Vagina (tissue), 2 donors: ENCODE results near the gene SMURF1. TPM values are rescaled to one million over a fixed set of nuclear protein-coding genes. Genes with fewer than 3 reads are reported as not detected.

Experiments used
- DNase-seq, 2 donors: peaks; one replicate each; pipeline ENCODE4 v3.0.0-alpha.2; 2017; ENCODE audit errors: extremely low spot score in 2 of 2
- H3K27ac ChIP-seq: fragments of 200-600 bp; sonication (generic); one replicate; pipeline ENCODE4 v1.5.1; 2019
- H3K27me3 ChIP-seq: fragments of 200-600 bp; sonication (generic); one replicate; pipeline ENCODE4 v1.5.1; 2019
- H3K36me3 ChIP-seq, 2 donors: fragments of 200-600 bp; sonication (generic); one replicate each; pipeline ENCODE4 v1.5.1; 2017 to 2019
- H3K4me1 ChIP-seq: fragments of 200-600 bp; sonication (generic); one replicate; pipeline ENCODE4 v1.5.1; 2019
- H3K4me3 ChIP-seq, 2 donors: fragments of 200-600 bp; sonication (generic); 1 replicate in 1 of 2; 2 replicates in 1 of 2; pipeline ENCODE4 v1.5.1; 2016 to 2019
- H3K9me3 ChIP-seq: fragments of 200-600 bp; sonication (generic); one replicate; pipeline ENCODE4 v1.5.1; 2019
- CTCF ChIP-seq, 3 experiments: fragments of 450-650 bp in 2 of 3; fragments of 200-600 bp in 1 of 3; sonication (generic) in 1 of 3; IDR thresholded peaks; one replicate each; pipeline ENCODE4 v1.5.1; 2017 to 2019; ENCODE audit warnings: antibody characterized with exemption in 3 of 3, mild to moderate bottlenecking in 2 of 3, moderate library complexity in 2 of 3
- POLR2A ChIP-seq, 2 donors: fragments of 450-650 bp; IDR thresholded peaks; one replicate each; pipeline ENCODE4 v1.6.1; 2017; ENCODE audit warnings: antibody characterized with exemption in 2 of 2, mild to moderate bottlenecking in 2 of 2, moderate library complexity in 2 of 2
- POLR2AphosphoS5 ChIP-seq, 2 donors: sonication (generic); formaldehyde crosslinking; IDR thresholded peaks; one replicate each; pipeline ENCODE4 v1.9.0; 2017; ENCODE audit warnings: antibody characterized with exemption in 2 of 2, mild to moderate bottlenecking in 2 of 2, low read depth in 1 of 2; ENCODE audit not compliant: insufficient read depth in 1 of 2
- intact Hi-C: fragments of 100-400 bp; cut with DNase I; formaldehyde crosslinking; loops from one replicate; pipeline ENCODE4 v1.15.1; 2023
- total RNA-seq: library from RNA; depleted of rRNA; stranded (reverse); fragments of >200 nt; gene quantifications from one replicate; pipeline ENCODE4 v1.2.3, GENCODE V29; 2016

Gene SMURF1
- total RNA-seq, 1 donor from 2014 or later: 30.0 TPM

GRCh38 chr7:99141841-99142726, 1.8 kb downstream of the SMURF1 start:
- Histone ChIP-seq H3K27me3 (no peaks in the 10 kb centered on the region), H3K4me3 (peak overlapping the region; percentile 97 to 99), H3K4me1 (peaks cover 58% of the 10 kb centered on the region), H3K9me3 (no peaks in the 10 kb centered on the region), H3K27ac (peak overlapping the region; percentile 100), H3K36me3 (no peaks in the 10 kb centered on the region)
- intact Hi-C loops: loop anchor here (5.0 to 10.0 kb wide), 2 partner anchors 105 to 263 kb away; partner anchors contain the start of genes BUD31 and PDAP1
- peak in 1 of 2 donors; percentile 91 for DNase-seq
- TF ChIP-seq POLR2A (IDR thresholded peaks at IDR 0.05) (no peak), POLR2AphosphoS5 (IDR thresholded peaks at IDR 0.05; ENCODE audit: insufficient read depth in 1 of 2, low read depth in 1 of 2) (peak in 1 of 2 donors; percentile 51)

- TF ChIP-seq POLR2A (IDR thresholded peaks at IDR 0.05) (no peak), POLR2AphosphoS5 (IDR thresholded peaks at IDR 0.05; ENCODE audit: insufficient read depth in 1 of 2, low read depth in 1 of 2) (no peak), CTCF (IDR thresholded peaks at IDR 0.05) (no peak)
- intact Hi-C loops: loop anchor here (5.0 to 10.0 kb wide), 2 partner anchors 104 to 263 kb away; partner anchors contain the start of genes BUD31 and PDAP1
- no peaks in the 10 kb centered on the region for H3K9me3 ChIP-seq
- no peak for DNase-seq
- no peaks in the 10 kb centered on the region for H3K36me3 ChIP-seq
- H3K4me3 ChIP-seq: peak overlapping the region; percentile 97 to 99
- no peaks in the 10 kb centered on the region for H3K27me3 ChIP-seq
- peak overlapping the region; percentile 100 for H3K27ac ChIP-seq
- peaks cover 65% of the 10 kb centered on the region for H3K4me1 ChIP-seq
Observed at GRCh38 chr7:99141334-99141733, 2.6 kb downstream of the SMURF1 start.

GRCh38 chr7:99140813-99141212, 3.1 kb downstream of the SMURF1 start:
- Histone ChIP-seq H3K36me3 (no peaks in the 10 kb centered on the region), H3K9me3 (no peaks in the 10 kb centered on the region), H3K4me3 (peak overlapping the region in 1 of 2 donors; percentile 97), H3K27me3 (no peaks in the 10 kb centered on the region), H3K4me1 (peaks cover 70% of the 10 kb centered on the region), H3K27ac (peak overlapping the region; percentile 100)
- intact Hi-C loops: loop anchor here (5.0 to 10.0 kb wide), 2 partner anchors 104 to 264 kb away; partner anchors contain the start of genes BUD31 and PDAP1
- DNase-seq: no peak
- TF ChIP-seq CTCF (IDR thresholded peaks at IDR 0.05): no peak
- no peak for TF ChIP-seq POLR2A (IDR thresholded peaks at IDR 0.05)
- TF ChIP-seq POLR2AphosphoS5 (IDR thresholded peaks at IDR 0.05; ENCODE audit: insufficient read depth in 1 of 2, low read depth in 1 of 2): no peak

GRCh38 chr7:99139036-99139435, 4.9 kb downstream of the SMURF1 start:
- TF ChIP-seq POLR2A (IDR thresholded peaks at IDR 0.05) (no peak), POLR2AphosphoS5 (IDR thresholded peaks at IDR 0.05; ENCODE audit: insufficient read depth in 1 of 2, low read depth in 1 of 2) (no peak), CTCF (IDR thresholded peaks at IDR 0.05) (no peak)
- intact Hi-C loops: no loop called here
- Histone ChIP-seq H3K4me1 (peaks cover 77% of the 10 kb centered on the region), H3K27ac (no peak overlapping the region), H3K36me3 (no peaks in the 10 kb centered on the region), H3K27me3 (no peaks in the 10 kb centered on the region), H3K4me3 (no peak overlapping the region), H3K9me3 (no peaks in the 10 kb centered on the region)
- no peak for DNase-seq

- TF ChIP-seq CTCF (IDR thresholded peaks at IDR 0.05) (no peak), POLR2A (IDR thresholded peaks at IDR 0.05) (no peak), POLR2AphosphoS5 (IDR thresholded peaks at IDR 0.05; ENCODE audit: insufficient read depth in 1 of 2, low read depth in 1 of 2) (no peak)
- Histone ChIP-seq H3K27me3 (no peaks in the 10 kb centered on the region), H3K4me1 (peaks cover 92% of the 10 kb centered on the region), H3K36me3 (no peaks in the 10 kb centered on the region), H3K4me3 (peak overlapping the region in 1 of 2 donors; percentile 23), H3K9me3 (no peaks in the 10 kb centered on the region), H3K27ac (peak overlapping the region; percentile 17)
- no peak for DNase-seq
- intact Hi-C loops: no loop called here
Observed at GRCh38 chr7:99137411-99138180, 6.3 kb downstream of the SMURF1 start.
